HAP-1 (cell line): ENCODE data around the gene TARBP1.
A peak's percentile ranks its signal among the peaks of the same experiment; 100 is the strongest.
"Not testable (repeated sequence)": the region's sequence is repeated elsewhere in the genome, so short reads cannot be mapped to it uniquely, and the experiment has no call there.

ENCODE experiments used
- DNase-seq, 2 experiments: peaks; one replicate each; pipeline ENCODE4 v3.0.0-alpha.2; 2016 to 2020; ENCODE audit warnings: low spot score in 2 of 2
- H3K27me3 ChIP-seq: fragments of 250-450 bp; sonication (Bioruptor Pico); 2 replicates; pipeline ENCODE4 v1.5.1; 2020; ENCODE audit warnings: low read depth, mild to moderate bottlenecking, moderate library complexity
- H3K36me3 ChIP-seq: fragments of 250-450 bp; sonication (Bioruptor Pico); replicated peaks from 2 replicates; pipeline ENCODE4 v1.5.1; 2020; ENCODE audit warnings: mild to moderate bottlenecking
- H3K4me1 ChIP-seq: fragments of 250-450 bp; sonication (Bioruptor Pico); 2 replicates; pipeline ENCODE4 v1.5.1; 2020; ENCODE audit warnings: mild to moderate bottlenecking
- H3K4me3 ChIP-seq: fragments of 250-450 bp; sonication (Bioruptor Pico); 2 replicates; pipeline ENCODE4 v1.5.1; 2020; ENCODE audit warnings: mild to moderate bottlenecking, moderate library complexity
- H3K9me3 ChIP-seq: fragments of 250-450 bp; sonication (Bioruptor Pico); 2 replicates; pipeline ENCODE4 v1.5.1; 2020; ENCODE audit warnings: mild to moderate bottlenecking, moderate library complexity
- in situ Hi-C: fragments of 300-500 bp; cut with MboI; formaldehyde crosslinking; loops from 3 replicates; pipeline ENCODE4 v1.14.3; 2020; ENCODE audit warnings: low sequenced_read_pairs, inconsistent platforms, mixed read lengths

The TARBP1 gene

GRCh38 chr1:234372011-234372757, 106.8 kb downstream of the TARBP1 start:
- in situ Hi-C loops: no loop called here

GRCh38 chr1:234371414-234371813, 107.6 kb downstream of the TARBP1 start:
- DNase-seq: no peak
- Histone ChIP-seq H3K36me3 (peaks cover 18% of the 10 kb centered on the region), H3K4me3 (no peak overlapping the region), H3K27me3 (no peaks in the 10 kb centered on the region), H3K4me1 (peaks cover 14% of the 10 kb centered on the region), H3K9me3 (no peaks in the 10 kb centered on the region)
- in situ Hi-C loops: no loop called here

More at GRCh38 chr1:234372011-234372757, 106.8 kb downstream of the TARBP1 start:
- H3K4me3 ChIP-seq: peak overlapping the region; percentile 97
- DNase-seq: no peak
- H3K36me3 ChIP-seq: peaks cover 25% of the 10 kb centered on the region
- H3K27me3 ChIP-seq: no peaks in the 10 kb centered on the region
- H3K9me3 ChIP-seq: no peaks in the 10 kb centered on the region
- H3K4me1 ChIP-seq: peaks cover 14% of the 10 kb centered on the region

DNA sequence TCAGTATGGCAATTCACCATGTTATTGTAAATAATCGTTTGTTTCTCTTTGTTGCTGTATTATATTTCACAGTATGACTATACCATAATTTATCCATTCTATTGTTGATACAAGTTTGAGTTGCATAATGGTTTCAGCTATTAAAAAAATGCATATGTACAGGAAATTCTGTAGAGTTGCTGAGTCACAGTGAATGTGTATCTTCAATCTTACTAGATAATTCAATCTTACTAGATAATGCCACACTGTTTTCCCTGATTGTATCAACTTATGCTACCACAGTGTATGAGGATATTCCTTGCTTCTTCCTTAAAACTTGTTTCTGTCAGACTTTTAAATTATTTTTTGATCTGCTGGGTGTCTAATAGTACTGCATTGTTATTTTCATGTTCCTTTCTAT, 109.2 kb downstream of the TARBP1 start:
- no peak for DNase-seq
- Histone ChIP-seq H3K36me3 (peaks cover 4% of the 10 kb centered on the region; the same call in 1 of the 2 replicates), H3K9me3 (no peaks in the 10 kb centered on the region), H3K4me3 (no peak overlapping the region), H3K27me3 (no peaks in the 10 kb centered on the region), H3K4me1 (peaks cover 14% of the 10 kb centered on the region)
- in situ Hi-C loops: no loop called here

DNA sequence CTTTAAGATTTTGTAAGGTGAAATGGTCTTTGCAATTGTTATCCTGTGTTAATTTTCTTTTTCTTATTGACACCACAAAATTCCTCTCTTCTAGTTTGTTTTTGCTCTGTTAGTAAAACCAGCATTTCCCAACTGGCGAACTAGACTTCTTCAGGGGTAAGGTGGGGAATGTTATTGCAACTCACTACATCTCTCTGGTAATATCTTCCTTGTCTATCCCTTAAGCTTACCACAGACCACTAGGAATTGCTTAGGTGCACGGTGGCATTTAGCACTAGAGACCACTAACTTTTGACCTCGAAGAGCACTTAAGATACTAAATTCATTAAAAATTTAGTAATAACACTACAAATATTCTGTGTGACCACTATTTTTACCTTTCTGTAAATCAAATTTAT, 109.9 kb downstream of the TARBP1 start:
- 0 out of 2 replicates have a peak, but pooled peaks cover 4% of the 10 kb centered on the region for H3K36me3 ChIP-seq
- H3K27me3 ChIP-seq: no peaks in the 10 kb centered on the region
- H3K4me1 ChIP-seq: peaks cover 9% of the 10 kb centered on the region; the same call in 1 of the 2 replicates
- H3K9me3 ChIP-seq: no peaks in the 10 kb centered on the region
- in situ Hi-C loops: no loop called here
- no peak overlapping the region for H3K4me3 ChIP-seq
- DNase-seq: no peak

DNA sequence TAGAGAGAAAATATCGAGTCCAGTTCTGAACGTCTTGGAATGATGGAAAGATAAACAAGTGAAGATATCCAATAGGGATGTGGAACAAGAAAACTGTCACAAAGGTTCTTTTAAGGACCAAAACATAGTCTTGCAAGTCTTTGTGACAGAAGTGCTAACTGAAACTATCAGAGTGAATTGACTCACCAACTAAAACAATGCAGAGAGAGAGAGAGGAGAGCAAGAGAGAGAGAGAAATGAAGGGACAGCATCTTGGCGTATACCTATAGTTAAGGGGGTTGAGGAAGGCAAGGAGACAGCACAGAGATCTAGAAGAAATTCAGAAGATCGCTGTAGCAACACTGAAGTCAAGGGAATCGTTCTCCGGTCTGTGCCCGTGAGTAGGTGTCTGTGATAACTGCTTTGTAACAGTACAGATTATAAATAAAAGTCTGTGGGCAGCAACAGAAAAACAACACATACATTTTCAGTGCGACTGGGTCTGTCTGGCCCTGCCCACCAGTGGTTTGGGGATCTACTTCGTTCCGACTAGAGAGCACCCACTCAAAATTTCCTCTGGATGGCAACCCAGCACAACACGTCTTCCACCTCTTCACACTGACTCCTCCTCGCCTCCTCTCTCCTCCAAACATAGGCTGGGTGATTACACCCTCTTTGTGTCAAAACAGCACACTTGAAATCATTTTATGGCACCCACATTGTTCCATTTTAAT, 110.5 kb downstream of the TARBP1 start:
- H3K4me3 ChIP-seq: no peak overlapping the region
- 0 out of 2 replicates have a peak, but pooled peaks cover 2% of the 10 kb centered on the region for H3K36me3 ChIP-seq
- in situ Hi-C loops: no loop called here
- no peak for DNase-seq
- no peaks in the 10 kb centered on the region for H3K27me3 ChIP-seq
- no peaks in the 10 kb centered on the region for H3K9me3 ChIP-seq
- peaks cover 9% of the 10 kb centered on the region; the same call in 1 of the 2 replicates for H3K4me1 ChIP-seq

GRCh38 chr1:234362558-234362957, 116.4 kb downstream of the TARBP1 start:
- no peak for DNase-seq
- Histone ChIP-seq H3K4me1 (no peaks in the 10 kb centered on the region), H3K9me3 (no peaks in the 10 kb centered on the region), H3K36me3 (no peaks in the 10 kb centered on the region), H3K4me3 (no peak overlapping the region), H3K27me3 (no peaks in the 10 kb centered on the region)
- in situ Hi-C loops: no loop called here

GRCh38 chr1:234361102-234361603, 117.8 kb downstream of the TARBP1 start:
- Histone ChIP-seq H3K36me3 (no peaks in the 10 kb centered on the region), H3K4me3 (no peak overlapping the region), H3K4me1 (no peaks in the 10 kb centered on the region), H3K9me3 (no peaks in the 10 kb centered on the region), H3K27me3 (no peaks in the 10 kb centered on the region)
- in situ Hi-C loops: no loop called here
- no peak for DNase-seq

DNA sequence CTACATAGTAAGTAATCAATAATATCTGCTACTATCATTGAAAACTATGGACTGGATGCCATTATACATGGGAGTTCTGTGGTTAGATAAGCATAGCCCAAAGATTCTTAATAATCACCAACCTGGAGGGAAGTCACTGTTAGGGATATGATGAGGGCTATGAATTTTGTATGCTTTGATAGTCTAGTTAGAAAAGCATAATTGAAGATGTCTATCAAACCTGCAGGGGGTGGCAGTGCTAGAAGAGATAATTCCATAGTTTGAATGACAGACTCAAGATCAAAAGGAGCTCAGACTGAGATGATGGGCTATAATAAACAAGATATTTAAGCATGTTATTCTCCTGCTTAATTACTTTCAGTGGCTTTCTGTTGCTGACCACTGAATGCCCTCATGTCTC, 121.1 kb downstream of the TARBP1 start:
- H3K4me1 ChIP-seq: no peaks in the 10 kb centered on the region
- 0 out of 2 replicates have a peak, but pooled peaks cover 3% of the 10 kb centered on the region for H3K9me3 ChIP-seq
- H3K27me3 ChIP-seq: no peaks in the 10 kb centered on the region
- no peak overlapping the region for H3K4me3 ChIP-seq
- in situ Hi-C loops: no loop called here
- no peaks in the 10 kb centered on the region for H3K36me3 ChIP-seq
- no peak for DNase-seq

DNA sequence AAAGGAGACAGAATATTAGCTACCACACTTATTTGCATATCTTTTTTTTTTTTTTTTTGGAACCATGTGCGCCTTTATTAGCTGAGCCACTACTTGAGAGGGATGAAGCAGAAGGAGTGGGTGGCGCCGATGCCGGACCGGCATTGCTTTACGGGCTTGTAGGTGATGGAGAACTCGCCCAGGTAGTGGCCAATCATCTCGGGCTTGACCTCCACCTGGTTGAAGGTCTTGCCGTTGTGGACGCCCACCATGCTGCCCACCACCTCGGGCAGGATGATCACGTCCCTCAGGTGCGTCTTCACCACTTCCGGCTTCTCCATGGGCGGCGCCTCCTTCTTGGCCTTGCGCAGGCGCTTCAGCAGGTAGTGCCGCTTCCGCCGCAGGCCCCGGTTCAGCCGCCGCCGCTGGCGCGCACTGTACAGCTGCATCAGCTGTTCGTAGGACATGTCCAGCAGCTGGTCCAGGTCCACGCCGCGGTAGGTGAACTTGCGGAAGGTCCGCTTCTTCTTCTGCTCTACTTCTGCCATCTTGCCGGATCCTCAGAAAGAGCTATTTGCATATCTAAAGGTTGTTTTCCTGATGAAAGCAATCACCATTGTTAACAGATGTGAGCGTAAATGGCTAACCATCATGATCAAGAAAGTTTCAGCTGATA, 122.2 kb downstream of the TARBP1 start:
- H3K9me3 ChIP-seq, H3K27me3 ChIP-seq, in situ Hi-C loops, H3K36me3 ChIP-seq, DNase-seq, H3K4me1 ChIP-seq, H3K4me3 ChIP-seq: not testable (repeated sequence)

DNA sequence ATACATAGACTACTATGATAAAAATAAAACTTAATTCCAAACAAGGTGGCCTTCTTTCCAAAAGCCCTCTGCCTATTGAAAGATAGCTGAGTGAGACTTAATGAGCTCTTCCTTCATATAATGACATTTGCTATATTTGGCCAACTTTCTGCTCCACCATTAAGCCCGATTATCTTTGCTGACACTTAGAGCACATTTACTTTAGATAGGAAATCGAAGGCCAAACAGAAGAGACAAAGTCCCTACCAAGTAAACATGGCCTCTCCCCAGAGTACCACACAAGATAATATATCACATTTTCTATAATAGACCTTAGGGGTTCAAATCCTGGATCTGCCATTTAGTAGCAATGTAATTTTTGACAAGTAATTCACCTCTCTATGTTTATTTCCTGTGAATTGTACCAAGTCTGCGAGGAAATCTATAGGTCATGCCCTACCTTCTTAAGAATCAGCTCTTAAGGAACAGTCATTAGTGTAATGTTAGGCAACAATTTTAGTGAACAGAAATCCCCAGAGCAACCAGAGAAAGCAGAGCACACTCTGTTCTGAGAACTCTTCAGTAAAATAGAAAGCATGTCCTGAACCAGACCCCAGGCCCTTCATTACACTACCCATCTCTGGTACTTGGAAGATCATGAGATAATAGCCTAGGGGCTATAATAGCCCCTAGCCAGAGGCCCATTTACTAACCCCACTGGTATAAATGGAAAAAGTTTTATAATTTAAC, 123.0 kb downstream of the TARBP1 start:
- H3K4me3 ChIP-seq: no peak overlapping the region
- in situ Hi-C loops: no loop called here
- H3K9me3 ChIP-seq: 0 out of 2 replicates have a peak, but pooled peaks cover 3% of the 10 kb centered on the region
- no peaks in the 10 kb centered on the region for H3K4me1 ChIP-seq
- H3K27me3 ChIP-seq: peaks cover 3% of the 10 kb centered on the region; the same call in 1 of the 2 replicates
- no peaks in the 10 kb centered on the region for H3K36me3 ChIP-seq
- DNase-seq: no peak

GRCh38 chr1:234348964-234349363, 130.0 kb downstream of the TARBP1 start:
- Histone ChIP-seq H3K4me3 (no peak overlapping the region), H3K9me3 (0 out of 2 replicates have a peak, but pooled peaks cover 3% of the 10 kb centered on the region), H3K4me1 (no peaks in the 10 kb centered on the region), H3K27me3 (peaks cover 10% of the 10 kb centered on the region), H3K36me3 (no peaks in the 10 kb centered on the region)
- DNase-seq: no peak
- in situ Hi-C loops: no loop called here

DNA sequence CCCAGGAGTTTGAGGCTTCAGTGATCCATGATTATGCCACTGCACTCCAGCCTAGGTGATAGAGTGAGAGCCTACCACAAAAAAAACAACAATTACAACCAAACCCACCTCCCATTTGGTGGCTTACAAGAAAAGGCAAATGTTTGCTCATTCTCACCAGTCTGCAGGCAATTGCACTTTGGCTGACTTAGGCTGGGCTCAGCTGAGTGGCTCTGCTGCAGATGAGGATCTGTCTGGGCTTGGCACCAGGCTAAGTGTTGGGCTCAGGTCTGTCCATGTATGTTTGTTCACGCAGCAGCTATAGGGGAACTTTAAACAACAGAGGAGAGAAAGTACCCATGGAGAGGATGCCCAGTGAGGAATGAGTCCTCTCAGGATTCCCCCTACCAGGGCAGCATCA, 133.7 kb downstream of the TARBP1 start:
- H3K36me3 ChIP-seq: no peaks in the 10 kb centered on the region
- no peak for DNase-seq
- no peaks in the 10 kb centered on the region for H3K9me3 ChIP-seq
- in situ Hi-C loops: no loop called here
- H3K27me3 ChIP-seq: peaks cover under 1% of the 10 kb centered on the region
- no peaks in the 10 kb centered on the region for H3K4me1 ChIP-seq
- no peak overlapping the region for H3K4me3 ChIP-seq

DNA sequence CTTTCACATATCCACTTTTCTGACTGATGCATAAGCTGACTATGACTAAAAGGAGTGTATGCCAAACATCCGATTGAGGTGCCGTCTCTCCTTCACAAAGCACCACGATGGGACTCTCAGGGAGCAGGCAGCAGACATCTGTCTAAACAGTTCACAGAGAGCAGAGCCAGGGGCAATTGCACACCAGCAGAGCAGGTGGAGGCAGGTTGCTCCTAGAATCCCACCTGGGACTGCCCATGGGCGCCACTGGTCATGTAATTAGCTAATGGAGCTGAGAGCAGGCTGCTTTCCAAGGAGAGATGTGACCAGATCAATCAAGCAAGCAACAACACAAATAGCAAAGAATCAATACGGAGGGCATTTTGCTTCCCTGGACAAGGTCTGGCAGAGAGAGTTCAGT, 136.2 kb downstream of the TARBP1 start:
- no peak for DNase-seq
- Histone ChIP-seq H3K4me1 (no peaks in the 10 kb centered on the region), H3K9me3 (no peaks in the 10 kb centered on the region), H3K27me3 (no peaks in the 10 kb centered on the region; the same call in 1 of the 2 replicates), H3K36me3 (no peaks in the 10 kb centered on the region), H3K4me3 (no peak overlapping the region)
- in situ Hi-C loops: no loop called here
